Measurements from ENCODE around the gene MAGOHB. TPM values are rescaled to one million over a fixed set of nuclear protein-coding genes. Genes with fewer than 3 reads are reported as not detected.

The MAGOHB gene
- total and polyA plus RNA-seq, 2 of the 13 experiments (the other 11 are each of a cell fraction or from before 2014, with no cell fraction given), result 7.0 to 49.8 TPM

DNA sequence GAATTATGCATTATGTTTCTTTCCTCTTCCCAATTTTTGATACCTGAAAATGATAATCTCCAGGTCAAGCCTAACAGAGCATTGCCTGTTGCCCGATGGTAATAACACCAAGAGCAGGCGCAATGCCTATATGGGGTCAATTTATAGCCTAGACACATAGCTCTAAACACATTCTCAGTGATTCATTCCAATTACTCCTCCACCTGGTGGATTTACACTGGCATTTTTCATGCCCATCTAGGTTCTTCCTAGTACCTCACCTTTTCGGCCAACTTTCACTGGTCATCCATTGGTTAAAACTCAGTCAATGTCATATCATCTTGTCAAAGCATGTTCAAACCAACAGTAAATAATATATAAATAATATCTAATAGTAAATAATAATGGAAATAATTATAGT lies 54.6 kb downstream of the MAGOHB start (continued):
- TF ChIP-seq, protein P1, sequence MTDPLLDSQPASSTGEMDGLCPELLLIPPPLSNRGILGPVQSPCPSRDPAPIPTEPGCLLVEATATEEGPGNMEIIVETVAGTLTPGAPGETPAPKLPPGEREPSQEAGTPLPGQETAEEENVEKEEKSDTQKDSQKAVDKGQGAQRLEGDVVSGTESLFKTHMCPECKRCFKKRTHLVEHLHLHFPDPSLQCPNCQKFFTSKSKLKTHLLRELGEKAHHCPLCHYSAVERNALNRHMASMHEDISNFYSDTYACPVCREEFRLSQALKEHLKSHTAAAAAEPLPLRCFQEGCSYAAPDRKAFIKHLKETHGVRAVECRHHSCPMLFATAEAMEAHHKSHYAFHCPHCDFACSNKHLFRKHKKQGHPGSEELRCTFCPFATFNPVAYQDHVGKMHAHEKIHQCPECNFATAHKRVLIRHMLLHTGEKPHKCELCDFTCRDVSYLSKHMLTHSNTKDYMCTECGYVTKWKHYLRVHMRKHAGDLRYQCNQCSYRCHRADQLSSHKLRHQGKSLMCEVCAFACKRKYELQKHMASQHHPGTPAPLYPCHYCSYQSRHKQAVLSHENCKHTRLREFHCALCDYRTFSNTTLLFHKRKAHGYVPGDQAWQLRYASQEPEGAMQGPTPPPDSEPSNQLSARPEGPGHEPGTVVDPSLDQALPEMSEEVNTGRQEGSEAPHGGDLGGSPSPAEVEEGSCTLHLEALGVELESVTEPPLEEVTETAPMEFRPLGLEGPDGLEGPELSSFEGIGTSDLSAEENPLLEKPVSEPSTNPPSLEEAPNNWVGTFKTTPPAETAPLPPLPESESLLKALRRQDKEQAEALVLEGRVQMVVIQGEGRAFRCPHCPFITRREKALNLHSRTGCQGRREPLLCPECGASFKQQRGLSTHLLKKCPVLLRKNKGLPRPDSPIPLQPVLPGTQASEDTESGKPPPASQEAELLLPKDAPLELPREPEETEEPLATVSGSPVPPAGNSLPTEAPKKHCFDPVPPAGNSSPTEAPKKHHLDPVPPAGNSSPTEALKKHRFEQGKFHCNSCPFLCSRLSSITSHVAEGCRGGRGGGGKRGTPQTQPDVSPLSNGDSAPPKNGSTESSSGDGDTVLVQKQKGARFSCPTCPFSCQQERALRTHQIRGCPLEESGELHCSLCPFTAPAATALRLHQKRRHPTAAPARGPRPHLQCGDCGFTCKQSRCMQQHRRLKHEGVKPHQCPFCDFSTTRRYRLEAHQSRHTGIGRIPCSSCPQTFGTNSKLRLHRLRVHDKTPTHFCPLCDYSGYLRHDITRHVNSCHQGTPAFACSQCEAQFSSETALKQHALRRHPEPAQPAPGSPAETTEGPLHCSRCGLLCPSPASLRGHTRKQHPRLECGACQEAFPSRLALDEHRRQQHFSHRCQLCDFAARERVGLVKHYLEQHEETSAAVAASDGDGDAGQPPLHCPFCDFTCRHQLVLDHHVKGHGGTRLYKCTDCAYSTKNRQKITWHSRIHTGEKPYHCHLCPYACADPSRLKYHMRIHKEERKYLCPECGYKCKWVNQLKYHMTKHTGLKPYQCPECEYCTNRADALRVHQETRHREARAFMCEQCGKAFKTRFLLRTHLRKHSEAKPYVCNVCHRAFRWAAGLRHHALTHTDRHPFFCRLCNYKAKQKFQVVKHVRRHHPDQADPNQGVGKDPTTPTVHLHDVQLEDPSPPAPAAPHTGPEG (CRISPR knock-in tag; IDR thresholded peaks at IDR 0.05), result no peak
- TF ChIP-seq MAF1 (CRISPR knock-in tag; IDR thresholded peaks at IDR 0.05; ENCODE audit: borderline replicate concordance), result no peak
- TF ChIP-seq, protein P2, sequence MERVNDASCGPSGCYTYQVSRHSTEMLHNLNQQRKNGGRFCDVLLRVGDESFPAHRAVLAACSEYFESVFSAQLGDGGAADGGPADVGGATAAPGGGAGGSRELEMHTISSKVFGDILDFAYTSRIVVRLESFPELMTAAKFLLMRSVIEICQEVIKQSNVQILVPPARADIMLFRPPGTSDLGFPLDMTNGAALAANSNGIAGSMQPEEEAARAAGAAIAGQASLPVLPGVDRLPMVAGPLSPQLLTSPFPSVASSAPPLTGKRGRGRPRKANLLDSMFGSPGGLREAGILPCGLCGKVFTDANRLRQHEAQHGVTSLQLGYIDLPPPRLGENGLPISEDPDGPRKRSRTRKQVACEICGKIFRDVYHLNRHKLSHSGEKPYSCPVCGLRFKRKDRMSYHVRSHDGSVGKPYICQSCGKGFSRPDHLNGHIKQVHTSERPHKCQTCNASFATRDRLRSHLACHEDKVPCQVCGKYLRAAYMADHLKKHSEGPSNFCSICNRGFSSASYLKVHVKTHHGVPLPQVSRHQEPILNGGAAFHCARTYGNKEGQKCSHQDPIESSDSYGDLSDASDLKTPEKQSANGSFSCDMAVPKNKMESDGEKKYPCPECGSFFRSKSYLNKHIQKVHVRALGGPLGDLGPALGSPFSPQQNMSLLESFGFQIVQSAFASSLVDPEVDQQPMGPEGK (CRISPR knock-in tag; IDR thresholded peaks at IDR 0.05), result no peak
- TF ChIP-seq, protein P3, sequence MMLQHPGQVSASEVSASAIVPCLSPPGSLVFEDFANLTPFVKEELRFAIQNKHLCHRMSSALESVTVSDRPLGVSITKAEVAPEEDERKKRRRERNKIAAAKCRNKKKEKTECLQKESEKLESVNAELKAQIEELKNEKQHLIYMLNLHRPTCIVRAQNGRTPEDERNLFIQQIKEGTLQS (CRISPR knock-in tag; IDR thresholded peaks at IDR 0.05), result no peak
- no peak for TF ChIP-seq ZNF383 (CRISPR knock-in tag; IDR thresholded peaks at IDR 0.05; ENCODE audit: borderline replicate concordance)

Measured in HepG2 (cell line).